B cell (primary cell): ENCODE results near the gene PA2G4. TPM values are rescaled to one million over a fixed set of nuclear protein-coding genes. Genes with fewer than 3 reads are reported as not detected.

ENCODE experiments used
- ATAC-seq: fragments of 200-7000 bp; cut with Tn5 transposase; one replicate; pipeline ENCODE4 v1.10.0; 2021; ENCODE audit warnings: low read depth, mild to moderate bottlenecking, moderate number of reproducible peaks, moderate library complexity
- CTCF ChIA-PET: fragments of 350-600 bp; sonication (Branson Sonifier 250); formaldehyde crosslinking; loops from one replicate; lab custom pipeline; 2021; ENCODE audit warnings: antibody characterized with exemption, inconsistent platforms; lab: Charles Lee
- POLR2A ChIA-PET: fragments of 350-600 bp; sonication (Branson Sonifier 250); formaldehyde crosslinking; loops from one replicate; lab custom pipeline; 2021; ENCODE audit warnings: antibody characterized with exemption; lab: Charles Lee
- DNase-seq: peaks from one replicate; pipeline ENCODE4 v3.0.0; 2013
- H2AFZ ChIP-seq: 2 replicates; pipeline ENCODE4 v1.6.1; 2012; ENCODE audit warnings: mild to moderate bottlenecking, low read depth, low read length; ENCODE audit not compliant: insufficient read depth, poor library complexity, severe bottlenecking
- H3K27ac ChIP-seq, 2 donors: 1 replicate in 1 of 2; 2 replicates in 1 of 2; pipeline ENCODE4 v1.5.1; 2012 to 2013; ENCODE audit warnings: low read length in 2 of 2, mild to moderate bottlenecking in 2 of 2, moderate library complexity in 1 of 2
- H3K27me3 ChIP-seq, 4 experiments: fragments of 200-600 bp in 1 of 4; sonication (generic) in 1 of 4; replicated peaks in 1 of 4; 1 replicate in 2 of 4; 2 replicates in 2 of 4; pipeline versions ENCODE4 v1.6.1 to v1.7.0; 2013 to 2016; ENCODE audit warnings: low read length in 3 of 4, mild to moderate bottlenecking in 2 of 4, mixed read lengths in 1 of 4, moderate library complexity in 1 of 4; ENCODE audit not compliant: insufficient read depth in 4 of 4, control insufficient read depth in 3 of 4; ENCODE audit errors: control extremely low read depth in 1 of 4
- H3K36me3 ChIP-seq, 2 experiments: replicated peaks in 1 of 2; 1 replicate in 1 of 2; 2 replicates in 1 of 2; pipeline versions ENCODE4 v1.6.1 to v1.7.1; 2013; ENCODE audit warnings: low read length in 1 of 2; ENCODE audit not compliant: insufficient read depth in 2 of 2, control insufficient read depth in 1 of 2; ENCODE audit errors: control extremely low read depth in 1 of 2, extremely low read depth in 1 of 2
- H3K4me1 ChIP-seq, 2 donors: fragments of 200-600 bp in 1 of 2; sonication (generic) in 1 of 2; 1 replicate in 1 of 2; 2 replicates in 1 of 2; pipeline versions ENCODE4 v1.5.1 to v1.6.1; 2013 to 2017; ENCODE audit warnings: low read length in 2 of 2; ENCODE audit not compliant: control insufficient read depth in 2 of 2, insufficient read depth in 2 of 2
- H3K4me2 ChIP-seq: replicated peaks from 2 replicates; pipeline ENCODE3; 2012; ENCODE audit warnings: mild to moderate bottlenecking, low read depth, low read length; ENCODE audit not compliant: poor library complexity, severe bottlenecking
- H3K4me3 ChIP-seq, 5 experiments: fragments of 200-600 bp in 1 of 5; sonication (generic) in 1 of 5; 1 replicate in 3 of 5; 2 replicates in 2 of 5; pipeline versions ENCODE4 v1.5.1 to v1.7.0; 2011 to 2016; ENCODE audit warnings: low read length in 4 of 5, mild to moderate bottlenecking in 4 of 5, low read depth in 2 of 5, control low read depth in 1 of 5, moderate library complexity in 1 of 5; ENCODE audit not compliant: insufficient read depth in 1 of 5; ENCODE audit errors: control extremely low read depth in 1 of 5, extremely low read depth in 1 of 5
- H3K79me2 ChIP-seq: fragments of 200-600 bp; sonication (generic); one replicate; pipeline ENCODE4 v1.6.0; 2016; ENCODE audit warnings: low read length; ENCODE audit not compliant: control insufficient read depth, insufficient read depth
- H3K9ac ChIP-seq: fragments of 200-600 bp; sonication (generic); 2 replicates; pipeline ENCODE4 v1.6.1; 2017; ENCODE audit warnings: mild to moderate bottlenecking, low read length, moderate library complexity
- H3K9me3 ChIP-seq, 3 donors: one replicate each; pipeline versions ENCODE4 v1.6.1 to v1.7.1; 2013; ENCODE audit warnings: low read length in 2 of 3; ENCODE audit not compliant: control insufficient read depth in 2 of 3, insufficient read depth in 1 of 3; ENCODE audit errors: control extremely low read depth in 1 of 3
- H4K20me1 ChIP-seq: 2 replicates; pipeline ENCODE4 v1.6.0; 2012; ENCODE audit warnings: mild to moderate bottlenecking, low read length; ENCODE audit not compliant: insufficient read depth, control insufficient read depth, poor library complexity, severe bottlenecking
- H3K27ac Mint-ChIP-seq: one replicate; pipeline ENCODE4 v1.8.0; 2021; ENCODE audit warnings: mixed read lengths
- H3K27me3 Mint-ChIP-seq: one replicate; pipeline ENCODE4 v1.8.0; 2021; ENCODE audit warnings: mixed read lengths
- H3K4me1 Mint-ChIP-seq: one replicate; pipeline ENCODE4 v1.8.0; 2021; ENCODE audit warnings: mixed read lengths
- H3K4me3 Mint-ChIP-seq: one replicate; pipeline ENCODE4 v1.8.0; 2021; ENCODE audit warnings: mixed read lengths
- H3K9me3 Mint-ChIP-seq: one replicate; pipeline ENCODE4 v1.8.0; 2022; ENCODE audit warnings: mixed read lengths; ENCODE audit not compliant: insufficient read depth
- EZH2 ChIP-seq: IDR thresholded peaks from 2 replicates; pipeline ENCODE4 v1.6.1; 2012; ENCODE audit warnings: borderline replicate concordance, low read depth, mild to moderate bottlenecking, moderate library complexity, low read length; ENCODE audit not compliant: insufficient read depth, poor library complexity, severe bottlenecking
- WGBS: methylation state at CpG from one replicate; pipeline ENCODE4 v1.1.5; 2013; ENCODE audit warnings: missing lambda C conversion rate; ENCODE audit not compliant: insufficient coverage; 5-methylcytosine and 5-hydroxymethylcytosine counted together
- intact Hi-C: fragments of 100-400 bp; cut with micrococcal nuclease; formaldehyde crosslinking; loops from one replicate; pipeline ENCODE4 v1.10.0; 2022
- polyA plus RNA-seq: library from polyadenylated mRNA; depleted of rRNA; stranded (reverse); fragments of >200 nt; gene quantifications from 2 replicates; pipeline ENCODE4 v1.2.3, GENCODE V29; 2012
- total RNA-seq, 2 donors: library from RNA; stranded (reverse); fragments of 120-200 nt in 1 of 2; gene quantifications; 1 replicate in 1 of 2; 2 replicates in 1 of 2; pipeline versions ENCODE4 v1.2.3 to v1.2.4, GENCODE V29; 2013 to 2022
- TF ChIP-seq, protein P1 (sequence below): fragments of 200-600 bp; IDR thresholded peaks from one replicate; pipeline ENCODE4 v1.8.0; 2022; ENCODE audit warnings: antibody characterized with exemption, mild to moderate bottlenecking

Gene PA2G4
- total and polyA plus RNA-seq, 2 donors (not counting 1 experiment from before 2014, with no cell fraction given), result 56.7 to 77.3 TPM

- WGBS, result 96% methylated on average over 6 of the region's 6 CpGs
- no peak for TF ChIP-seq EZH2
- TF ChIP-seq, protein P1, sequence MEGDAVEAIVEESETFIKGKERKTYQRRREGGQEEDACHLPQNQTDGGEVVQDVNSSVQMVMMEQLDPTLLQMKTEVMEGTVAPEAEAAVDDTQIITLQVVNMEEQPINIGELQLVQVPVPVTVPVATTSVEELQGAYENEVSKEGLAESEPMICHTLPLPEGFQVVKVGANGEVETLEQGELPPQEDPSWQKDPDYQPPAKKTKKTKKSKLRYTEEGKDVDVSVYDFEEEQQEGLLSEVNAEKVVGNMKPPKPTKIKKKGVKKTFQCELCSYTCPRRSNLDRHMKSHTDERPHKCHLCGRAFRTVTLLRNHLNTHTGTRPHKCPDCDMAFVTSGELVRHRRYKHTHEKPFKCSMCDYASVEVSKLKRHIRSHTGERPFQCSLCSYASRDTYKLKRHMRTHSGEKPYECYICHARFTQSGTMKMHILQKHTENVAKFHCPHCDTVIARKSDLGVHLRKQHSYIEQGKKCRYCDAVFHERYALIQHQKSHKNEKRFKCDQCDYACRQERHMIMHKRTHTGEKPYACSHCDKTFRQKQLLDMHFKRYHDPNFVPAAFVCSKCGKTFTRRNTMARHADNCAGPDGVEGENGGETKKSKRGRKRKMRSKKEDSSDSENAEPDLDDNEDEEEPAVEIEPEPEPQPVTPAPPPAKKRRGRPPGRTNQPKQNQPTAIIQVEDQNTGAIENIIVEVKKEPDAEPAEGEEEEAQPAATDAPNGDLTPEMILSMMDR, result no peak
- H2AFZ ChIP-seq, result no peak overlapping the region
Measured at GRCh38 chr12:56087220-56087619, 17.1 kb upstream of the PA2G4 start.

DNA sequence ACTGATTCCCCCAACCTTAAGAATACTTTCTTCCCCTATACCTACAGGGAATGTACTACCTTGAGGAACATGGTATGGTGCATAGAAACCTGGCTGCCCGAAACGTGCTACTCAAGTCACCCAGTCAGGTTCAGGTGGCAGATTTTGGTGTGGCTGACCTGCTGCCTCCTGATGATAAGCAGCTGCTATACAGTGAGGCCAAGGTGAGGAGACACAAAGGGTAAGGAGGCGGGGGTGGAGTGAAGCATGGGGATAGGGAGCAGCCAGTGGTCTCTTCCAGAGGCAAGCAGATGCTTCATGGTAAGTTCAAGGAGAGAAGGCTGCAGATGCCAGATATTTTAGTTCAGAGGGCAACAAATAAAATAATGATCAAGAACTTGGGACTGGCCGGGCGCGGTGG, 6.6 kb upstream of the PA2G4 start:
- 91% methylated on average over 6 of the region's 6 CpGs for WGBS
- Mint-ChIP-seq H3K9me3 (no peaks in the 10 kb centered on the region), H3K4me1 (peaks cover 3% of the 10 kb centered on the region), H3K27ac (no peak overlapping the region), H3K27me3 (peaks cover 30% of the 10 kb centered on the region), H3K4me3 (no peak overlapping the region)
- Histone ChIP-seq H3K9me3 (no peaks in the 10 kb centered on the region), H3K4me1 (no peaks in the 10 kb centered on the region), H3K4me3 (no peak overlapping the region), H4K20me1 (no peaks in the 10 kb centered on the region), H3K27me3 (peaks cover 0 to 16% (median under 1%) of the 10 kb centered on the region in 4 experiments), H3K79me2 (no peaks in the 10 kb centered on the region), H3K27ac (no peak overlapping the region), H3K36me3 (no peaks in the 10 kb centered on the region), H3K4me2 (no peak overlapping the region), H3K9ac (no peak overlapping the region), H2AFZ (no peak overlapping the region)
- intact Hi-C loops, result no loop called here
- ATAC-seq (no peak), DNase-seq (no peak)
- ChIA-PET POLR2A (no interaction called here), CTCF (no interaction called here)
- TF ChIP-seq, protein P1, result no peak
- TF ChIP-seq EZH2, result no peak

More at GRCh38 chr12:56087220-56087619, 17.1 kb upstream of the PA2G4 start:
- Mint-ChIP-seq H3K27me3 (peaks cover 18% of the 10 kb centered on the region), H3K4me1 (no peaks in the 10 kb centered on the region), H3K4me3 (no peak overlapping the region), H3K27ac (no peak overlapping the region), H3K9me3 (no peaks in the 10 kb centered on the region)
- ChIA-PET CTCF (interaction anchor here (1.2 kb wide), 1 partner anchor 8 kb away, joined by 3 read pairs; no protein-coding TSS in a partner anchor), POLR2A (no interaction called here)
- H3K36me3 ChIP-seq, result no peaks in the 10 kb centered on the region
- no peak overlapping the region for H3K27ac ChIP-seq
- H3K9me3 ChIP-seq, result no peaks in the 10 kb centered on the region
- peaks cover 0 to 13% (median 2%) of the 10 kb centered on the region in 4 experiments for H3K27me3 ChIP-seq
- intact Hi-C loops, result no loop called here
- no peak for DNase-seq
- ATAC-seq, result no peak
- H4K20me1 ChIP-seq, result no peaks in the 10 kb centered on the region
- no peak overlapping the region for H3K4me2 ChIP-seq
- no peak overlapping the region for H3K9ac ChIP-seq
- no peak overlapping the region for H3K4me3 ChIP-seq
- no peaks in the 10 kb centered on the region for H3K4me1 ChIP-seq
- H3K79me2 ChIP-seq, result no peaks in the 10 kb centered on the region
